Fibroblast of the aortic adventitia (primary cell): ENCODE results near the gene CYB5A. TPM values are rescaled to one million over a fixed set of nuclear protein-coding genes. Genes with fewer than 3 reads are reported as not detected.

ENCODE experiments used
- DNase-seq: peaks from one replicate; pipeline ENCODE4 v3.0.0-alpha.2; 2010; ENCODE audit warnings: low read depth
- H3K4me3 ChIP-seq: 2 replicates; pipeline ENCODE4 v1.5.1; 2011; ENCODE audit warnings: low read depth, mild to moderate bottlenecking, control low read depth, low read length, moderate library complexity
- total RNA-seq: library from RNA; depleted of rRNA; stranded (reverse); fragments of >200 nt; gene quantifications from 2 replicates; pipeline ENCODE4 v1.2.3, GENCODE V29; 2012; ENCODE audit warnings: low replicate concordance
- TF ChIP-seq, protein P1 (sequence below): IDR thresholded peaks from 2 replicates; pipeline ENCODE4 v1.5.1; 2011; ENCODE audit warnings: mild to moderate bottlenecking, low read length, control low read depth, inconsistent platforms; ENCODE audit not compliant: insufficient read depth

The CYB5A gene
- total RNA-seq, 1 donor = 38.8 TPM

DNA sequence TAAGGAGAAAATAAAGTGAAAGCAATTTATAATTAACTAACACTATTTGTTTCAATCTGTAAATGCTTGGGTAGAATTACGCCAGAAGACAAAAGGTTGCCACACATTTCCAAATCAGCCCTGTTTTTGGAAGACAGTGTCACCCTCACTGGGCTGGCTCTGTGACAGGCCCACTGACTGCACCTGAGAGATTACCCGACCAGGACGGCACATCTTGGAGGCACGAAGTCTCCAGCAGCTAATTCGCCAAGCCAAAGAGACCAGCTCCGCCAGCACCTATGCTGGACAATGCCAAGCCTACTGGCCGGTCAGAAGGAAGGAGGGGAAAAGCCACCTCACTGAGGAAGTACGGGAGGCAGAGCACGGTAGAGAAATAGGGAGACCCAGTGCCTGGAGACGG is 61.9 kb downstream of the CYB5A start:
- H3K4me3 ChIP-seq = no peak overlapping the region
- TF ChIP-seq, protein P1, sequence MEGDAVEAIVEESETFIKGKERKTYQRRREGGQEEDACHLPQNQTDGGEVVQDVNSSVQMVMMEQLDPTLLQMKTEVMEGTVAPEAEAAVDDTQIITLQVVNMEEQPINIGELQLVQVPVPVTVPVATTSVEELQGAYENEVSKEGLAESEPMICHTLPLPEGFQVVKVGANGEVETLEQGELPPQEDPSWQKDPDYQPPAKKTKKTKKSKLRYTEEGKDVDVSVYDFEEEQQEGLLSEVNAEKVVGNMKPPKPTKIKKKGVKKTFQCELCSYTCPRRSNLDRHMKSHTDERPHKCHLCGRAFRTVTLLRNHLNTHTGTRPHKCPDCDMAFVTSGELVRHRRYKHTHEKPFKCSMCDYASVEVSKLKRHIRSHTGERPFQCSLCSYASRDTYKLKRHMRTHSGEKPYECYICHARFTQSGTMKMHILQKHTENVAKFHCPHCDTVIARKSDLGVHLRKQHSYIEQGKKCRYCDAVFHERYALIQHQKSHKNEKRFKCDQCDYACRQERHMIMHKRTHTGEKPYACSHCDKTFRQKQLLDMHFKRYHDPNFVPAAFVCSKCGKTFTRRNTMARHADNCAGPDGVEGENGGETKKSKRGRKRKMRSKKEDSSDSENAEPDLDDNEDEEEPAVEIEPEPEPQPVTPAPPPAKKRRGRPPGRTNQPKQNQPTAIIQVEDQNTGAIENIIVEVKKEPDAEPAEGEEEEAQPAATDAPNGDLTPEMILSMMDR = no peak
- no peak for DNase-seq

DNA sequence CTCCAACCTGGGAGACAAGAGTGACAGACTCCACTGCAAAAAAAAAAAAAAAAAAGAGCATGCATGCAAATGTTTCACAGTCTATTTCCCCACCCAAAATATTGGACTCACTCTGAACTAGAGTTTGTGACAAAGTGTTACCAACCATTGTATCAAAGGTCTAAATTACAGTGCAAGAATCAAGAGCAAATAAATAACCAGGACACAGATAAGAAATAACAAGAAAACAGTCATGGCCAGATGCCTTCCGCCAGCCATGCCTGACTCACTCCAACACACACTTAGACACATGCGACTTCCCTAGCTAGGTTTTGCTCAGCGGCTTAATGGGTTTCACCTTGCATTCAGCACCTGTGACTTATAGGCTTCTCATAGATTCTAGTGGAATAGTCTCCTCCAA is 62.8 kb downstream of the CYB5A start:
- H3K4me3 ChIP-seq = no peak overlapping the region
- TF ChIP-seq, protein P1 = no peak
- DNase-seq = no peak

DNA sequence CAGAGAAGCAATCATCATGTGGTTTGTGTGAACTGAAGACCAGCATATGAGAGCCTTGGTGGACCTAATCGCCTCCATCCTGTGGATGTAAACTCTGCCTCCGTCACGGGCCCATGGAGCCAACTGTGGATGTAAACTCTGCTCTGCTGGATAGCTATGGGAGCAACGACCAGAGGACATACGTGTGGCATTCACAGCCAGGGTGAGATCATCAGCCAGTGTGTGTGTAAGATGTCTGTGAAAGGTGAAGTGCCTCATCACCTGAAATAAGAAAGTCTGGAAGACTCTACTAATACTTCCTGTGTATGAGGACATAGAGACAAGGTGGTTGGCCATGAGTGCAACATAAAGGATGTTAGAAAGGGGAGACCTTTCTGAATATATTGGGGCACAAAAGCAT is 63.5 kb downstream of the CYB5A start:
- no peak overlapping the region for H3K4me3 ChIP-seq
- DNase-seq = no peak
- TF ChIP-seq, protein P1 = no peak

DNA sequence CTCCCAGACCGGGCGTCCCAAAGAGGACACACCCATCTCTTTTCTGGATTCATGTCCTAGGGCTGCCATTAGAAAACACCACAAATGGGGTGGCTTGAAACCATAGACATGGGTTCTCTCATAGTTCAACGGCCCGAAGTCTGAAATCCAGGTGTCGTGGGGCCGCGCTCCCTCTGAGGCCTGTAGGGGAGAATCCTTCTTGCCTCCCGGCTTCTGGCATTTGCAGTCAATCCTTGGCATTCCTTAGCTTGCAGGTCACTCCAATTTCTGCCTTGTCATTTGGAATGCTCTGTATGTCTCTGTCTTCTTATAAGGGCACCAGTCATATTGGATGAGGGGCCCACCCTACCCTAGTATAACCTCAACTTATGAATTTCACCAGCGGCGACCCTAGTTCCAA is 65.1 kb downstream of the CYB5A start:
- DNase-seq = no peak
- TF ChIP-seq, protein P1 = no peak
- no peak overlapping the region for H3K4me3 ChIP-seq

DNA sequence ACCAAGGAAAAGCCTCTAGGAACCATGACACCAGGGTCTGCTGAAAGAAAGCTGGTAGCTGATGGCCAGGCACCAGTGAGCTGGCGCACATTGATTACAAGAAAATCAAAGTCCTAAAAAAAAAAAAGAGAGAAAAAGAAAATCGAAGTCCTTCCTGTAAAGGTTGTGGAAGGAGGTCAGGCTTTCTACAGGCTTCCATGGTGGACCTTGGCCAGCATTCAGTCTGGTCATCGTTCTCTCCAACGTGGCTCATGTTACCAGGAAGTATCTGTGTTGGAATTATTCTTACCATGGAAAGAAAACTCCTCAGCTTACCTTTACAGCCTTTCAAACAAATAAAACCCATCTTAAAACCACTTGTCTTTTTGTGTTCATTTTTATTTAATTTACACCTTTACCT is 65.6 kb downstream of the CYB5A start:
- no peak overlapping the region for H3K4me3 ChIP-seq
- TF ChIP-seq, protein P1 = no peak
- DNase-seq = no peak

DNA sequence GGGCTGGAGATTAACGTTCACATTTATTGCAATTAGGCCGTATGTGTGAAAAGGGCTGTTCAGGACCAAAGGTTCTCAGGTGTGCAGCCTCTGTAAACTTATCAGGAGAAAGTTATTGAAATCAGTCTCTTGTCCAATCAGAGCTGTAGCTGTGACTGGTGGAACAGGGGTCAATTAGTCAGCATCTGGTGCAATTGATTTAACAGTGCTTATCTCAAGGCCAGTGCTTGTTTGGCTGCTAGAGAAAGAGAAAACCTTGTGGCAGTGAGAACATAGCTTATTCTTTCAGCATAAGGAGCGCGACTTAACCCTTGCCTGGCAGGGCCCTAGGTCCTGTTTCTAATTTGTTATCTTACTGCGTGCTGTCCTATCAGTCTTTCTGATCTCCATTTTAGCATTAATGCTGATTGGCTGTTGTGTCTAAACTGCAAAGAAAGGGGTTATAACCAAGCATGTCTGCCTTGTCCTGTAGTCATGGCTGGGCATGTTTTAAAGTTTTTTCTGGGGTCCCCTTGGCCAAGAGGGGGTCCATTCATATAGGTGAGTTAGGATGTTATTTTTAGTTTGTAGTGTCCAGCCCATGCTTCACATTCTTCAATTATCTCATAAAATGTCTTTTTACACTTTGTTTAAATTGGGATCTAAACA is 66.4 kb downstream of the CYB5A start:
- TF ChIP-seq, protein P1 = no peak
- peak; percentile 57 for DNase-seq
- no peak overlapping the region for H3K4me3 ChIP-seq
